ENCODE measurements around the gene ARID1B. TPM values are rescaled to one million over a fixed set of nuclear protein-coding genes. Genes with fewer than 3 reads are reported as not detected.

Gene ARID1B
- total RNA-seq, 1 donor from 2014 or later, result 59.3 TPM

GRCh38 chr6:156879186-156879585 lies 102.0 kb downstream of the ARID1B start:
- H3K27me3 Mint-ChIP-seq (ENCODE audit: low read depth), result no peaks in the 10 kb centered on the region
- H3K9me3 Mint-ChIP-seq (ENCODE audit: low read depth), result no peaks in the 10 kb centered on the region
- TF ChIP-seq CTCF (IDR thresholded peaks at IDR 0.05), result no peak
- no peak overlapping the region for H3K27ac Mint-ChIP-seq (ENCODE audit: unreplicated experiment)
- H3K4me1 Mint-ChIP-seq (ENCODE audit: low read depth), result peaks cover 46% of the 10 kb centered on the region
- DNase-seq (ENCODE audit: low spot score), result no peak
- no peak overlapping the region for H3K4me3 Mint-ChIP-seq (ENCODE audit: unreplicated experiment)
- no peaks in the 10 kb centered on the region for H3K36me3 Mint-ChIP-seq (ENCODE audit: low read depth)

- Mint-ChIP-seq H3K4me3 (ENCODE audit: unreplicated experiment) (no peak overlapping the region), H3K9me3 (ENCODE audit: low read depth) (no peaks in the 10 kb centered on the region), H3K27me3 (ENCODE audit: low read depth) (no peaks in the 10 kb centered on the region), H3K4me1 (ENCODE audit: low read depth) (peaks cover 49% of the 10 kb centered on the region), H3K27ac (ENCODE audit: unreplicated experiment) (peak overlapping the region; percentile 64), H3K36me3 (ENCODE audit: low read depth) (no peaks in the 10 kb centered on the region)
- TF ChIP-seq CTCF (IDR thresholded peaks at IDR 0.05), result no peak
- no peak for DNase-seq (ENCODE audit: low spot score)
Measured at GRCh38 chr6:156879591-156879990, 102.4 kb downstream of the ARID1B start.

GRCh38 chr6:156880913-156881312 lies 103.7 kb downstream of the ARID1B start:
- Mint-ChIP-seq H3K4me3 (ENCODE audit: unreplicated experiment) (no peak overlapping the region), H3K27me3 (ENCODE audit: low read depth) (no peaks in the 10 kb centered on the region), H3K27ac (ENCODE audit: unreplicated experiment) (no peak overlapping the region), H3K4me1 (ENCODE audit: low read depth) (peaks cover 43% of the 10 kb centered on the region), H3K36me3 (ENCODE audit: low read depth) (no peaks in the 10 kb centered on the region), H3K9me3 (ENCODE audit: low read depth) (no peaks in the 10 kb centered on the region)
- no peak for DNase-seq (ENCODE audit: low spot score)
- no peak for TF ChIP-seq CTCF (IDR thresholded peaks at IDR 0.05)

GRCh38 chr6:156881687-156882629 lies 104.8 kb downstream of the ARID1B start:
- no peak overlapping the region for H3K4me3 Mint-ChIP-seq (ENCODE audit: unreplicated experiment)
- no peaks in the 10 kb centered on the region for H3K27me3 Mint-ChIP-seq (ENCODE audit: low read depth)
- DNase-seq (ENCODE audit: low spot score), result no peak
- peak overlapping the region; percentile 5 for H3K27ac Mint-ChIP-seq (ENCODE audit: unreplicated experiment)
- TF ChIP-seq CTCF (IDR thresholded peaks at IDR 0.05), result no peak
- no peaks in the 10 kb centered on the region for H3K9me3 Mint-ChIP-seq (ENCODE audit: low read depth)
- peaks cover 48% of the 10 kb centered on the region for H3K4me1 Mint-ChIP-seq (ENCODE audit: low read depth)
- no peaks in the 10 kb centered on the region for H3K36me3 Mint-ChIP-seq (ENCODE audit: low read depth)

- Mint-ChIP-seq H3K36me3 (ENCODE audit: low read depth) (peaks cover 1% of the 10 kb centered on the region), H3K27ac (ENCODE audit: unreplicated experiment) (peak overlapping the region; percentile 57), H3K4me1 (ENCODE audit: low read depth) (peaks cover 58% of the 10 kb centered on the region), H3K27me3 (ENCODE audit: low read depth) (no peaks in the 10 kb centered on the region), H3K9me3 (ENCODE audit: low read depth) (no peaks in the 10 kb centered on the region), H3K4me3 (ENCODE audit: unreplicated experiment) (no peak overlapping the region)
- no peak for TF ChIP-seq CTCF (IDR thresholded peaks at IDR 0.05)
- DNase-seq (ENCODE audit: low spot score), result no peak
Measured at GRCh38 chr6:156883497-156884252, 106.5 kb downstream of the ARID1B start.

Measured in chondrocyte (in vitro differentiated cells).